DOHH2 (cell line): Measurements from ENCODE around the gene WWOX.

Experiments used
- CTCF ChIP-seq: fragments of 200-600 bp; sonication (generic); IDR thresholded peaks from one replicate; pipeline ENCODE4 v1.5.1; 2014; ENCODE audit warnings: antibody characterized with exemption, mild to moderate bottlenecking, low read depth, low read length; ENCODE audit not compliant: poor library complexity, severe bottlenecking
- EZH2phosphoT487 ChIP-seq: fragments of 200-600 bp; sonication (generic); IDR thresholded peaks from 2 replicates; pipeline ENCODE4 v1.6.1; 2017; ENCODE audit warnings: borderline replicate concordance, mild to moderate bottlenecking, antibody characterized with exemption, low read length, moderate library complexity, mixed read lengths

GRCh38 chr16:78395035-78395434, 295.6 kb downstream of the WWOX start:
- TF ChIP-seq CTCF (no peak), EZH2phosphoT487 (no peak)
